Pancreas (tissue), 10 donors: Measurements from ENCODE around the gene EXOC3. TPM values are rescaled to one million over a fixed set of nuclear protein-coding genes. Genes with fewer than 3 reads are reported as not detected.

Source experiments
- ATAC-seq, 4 donors: fragments of 200-7000 bp; cut with Tn5 transposase; one replicate each; pipeline versions ENCODE4 v1.8.0 to v1.9.1; 2020; ENCODE audit warnings: mild to moderate bottlenecking in 4 of 4, moderate library complexity in 4 of 4
- DNase-seq, 6 donors: peaks; one replicate each; pipeline ENCODE4 v3.0.0-alpha.2; 2020
- FAIRE-seq: peaks from 2 replicates; lab custom pipeline; 2012; peaks lifted over from hg19 to GRCh38; lab: Jason Lieb, UNC
- H3K27ac ChIP-seq, 4 donors: fragments of 200-600 bp; sonication (generic); 1 replicate in 3 of 4; 2 replicates in 1 of 4; pipeline versions ENCODE4 v1.5.0 to v1.8.0; 2020
- H3K27me3 ChIP-seq, 4 donors: fragments of 200-600 bp; one replicate each; pipeline ENCODE4 v1.8.0; 2021
- H3K36me3 ChIP-seq, 3 donors: fragments of 200-600 bp; sonication (generic) in 1 of 3; one replicate each; pipeline versions ENCODE4 v1.5.0 to v1.8.0; 2020 to 2021
- H3K4me1 ChIP-seq, 3 donors: fragments of 200-600 bp; one replicate each; pipeline ENCODE4 v1.8.0; 2021
- H3K4me3 ChIP-seq, 4 donors: fragments of 200-600 bp; sonication (generic) in 2 of 4; one replicate each; pipeline versions ENCODE4 v1.5.0 to v1.8.0; 2020 to 2021
- H3K9me3 ChIP-seq, 4 donors: fragments of 200-600 bp; one replicate each; pipeline ENCODE4 v1.8.0; 2021
- CTCF ChIP-seq, 4 donors: fragments of 200-600 bp; sonication (generic) in 3 of 4; IDR thresholded peaks; one replicate each; pipeline versions ENCODE4 v1.5.0 to v1.8.0; 2021; ENCODE audit warnings: antibody characterized with exemption in 4 of 4
- WGBS, 2 donors: extraction: QIAGEN DNeasy Blood & Tissue Kit; methylation state at CpG; one replicate each; pipeline ENCODE4 v1.1.7; 2013; 5-methylcytosine and 5-hydroxymethylcytosine counted together
- intact Hi-C, 3 donors: fragments of 100-400 bp; cut with DNase I; formaldehyde crosslinking; loops; one replicate each; pipeline versions ENCODE4 v1.11.1 to v1.14.2; 2022
- polyA plus RNA-seq, 2 donors: library from polyadenylated mRNA; stranded (reverse); fragments of 200-250 nt; gene quantifications; one replicate each; pipeline ENCODE4 v1.2.3, GENCODE V29; 2013
- total RNA-seq, 6 donors: library from RNA; stranded (reverse); fragmentation: NEBNext Ultra II Directional in 4 of 6; extraction: Animal tissue kit (Norgen Biotek cat#: 25700) in 4 of 6; gene quantifications; one replicate each; pipeline versions ENCODE4 v1.2.1 to v1.2.4, GENCODE V29; 2021 to 2023
- donor health status: healthy with polysubstance abuse.
- donor health status: DM: no; HTN: no; CAD: no; lungs with moderate emphysema.
- donor health status: DM: no; HTN: no; CAD: no.
- donor health status: control.
- donor health status: control.
- donor health status: Bipolar disorder and iron deficiency.
- donor health status: DM: yes; HTN: yes; CAD: no.
- donor health status: DM: no; HTN: no; CAD: no.
- donor health status: DM: no; HTN: no; CAD: no.
- donor health status: DM: yes; HTN: yes; CAD: no.

Gene EXOC3
- total and polyA plus RNA-seq, 8 donors = 24.5 to 71.8 (median 38.8) TPM

- H3K4me1 ChIP-seq = no peaks in the 10 kb centered on the region
- 64 to 71% methylated on average over 23 of the region's 23 CpGs for WGBS, 2 donors
- intact Hi-C loops = no loop called here
- no peaks in the 10 kb centered on the region for H3K9me3 ChIP-seq
- no peaks in the 10 kb centered on the region for H3K27me3 ChIP-seq
- DNase-seq (peak in 2 of 6 donors; percentile 4 to 36), FAIRE-seq (no peak), ATAC-seq (no peak)
- H3K4me3 ChIP-seq = no peak overlapping the region
- no peak for TF ChIP-seq CTCF (IDR thresholded peaks at IDR 0.05)
- H3K27ac ChIP-seq = no peak overlapping the region
- H3K36me3 ChIP-seq = no peaks in the 10 kb centered on the region
These were observed 9.8 kb upstream of the EXOC3 start for GRCh38 chr5:432928-433791.

GRCh38 chr5:433836-434235 is 9.1 kb upstream of the EXOC3 start:
- WGBS, 2 donors = 65 to 77% methylated on average over 12 to 16 of the region's 16 CpGs
- Histone ChIP-seq H3K27ac (no peak overlapping the region), H3K27me3 (no peaks in the 10 kb centered on the region), H3K36me3 (no peaks in the 10 kb centered on the region), H3K9me3 (no peaks in the 10 kb centered on the region), H3K4me1 (no peaks in the 10 kb centered on the region), H3K4me3 (no peak overlapping the region)
- intact Hi-C loops = no loop called here
- peak in 2 of 6 donors; percentile 49 to 62 for DNase-seq
- ATAC-seq = no peak
- no peak for FAIRE-seq
- no peak for TF ChIP-seq CTCF (IDR thresholded peaks at IDR 0.05)

- intact Hi-C loops = no loop called here
- Histone ChIP-seq H3K4me1 (no peaks in the 10 kb centered on the region), H3K9me3 (no peaks in the 10 kb centered on the region), H3K27ac (no peak overlapping the region), H3K4me3 (no peak overlapping the region), H3K36me3 (no peaks in the 10 kb centered on the region), H3K27me3 (no peaks in the 10 kb centered on the region)
- DNase-seq = peak in 2 of 6 donors; percentile 47 to 48
- FAIRE-seq = no peak
- WGBS, 2 donors = 62 to 72% methylated on average over 26 of the region's 26 CpGs
- no peak for TF ChIP-seq CTCF (IDR thresholded peaks at IDR 0.05)
- no peak for ATAC-seq
These were observed 8.4 kb upstream of the EXOC3 start for GRCh38 chr5:434443-435146.

- Histone ChIP-seq H3K27ac (no peak overlapping the region), H3K4me3 (no peak overlapping the region), H3K9me3 (no peaks in the 10 kb centered on the region), H3K36me3 (no peaks in the 10 kb centered on the region), H3K4me1 (no peaks in the 10 kb centered on the region), H3K27me3 (no peaks in the 10 kb centered on the region)
- no peak for FAIRE-seq
- no peak for DNase-seq
- TF ChIP-seq CTCF (IDR thresholded peaks at IDR 0.05) = no peak
- intact Hi-C loops = no loop called here
- ATAC-seq = no peak
- 61 to 71% methylated on average over 27 of the region's 27 CpGs for WGBS, 2 donors
These were observed 7.7 kb upstream of the EXOC3 start for GRCh38 chr5:435156-435790.
